ENCODE results near the gene MPST.

DNA sequence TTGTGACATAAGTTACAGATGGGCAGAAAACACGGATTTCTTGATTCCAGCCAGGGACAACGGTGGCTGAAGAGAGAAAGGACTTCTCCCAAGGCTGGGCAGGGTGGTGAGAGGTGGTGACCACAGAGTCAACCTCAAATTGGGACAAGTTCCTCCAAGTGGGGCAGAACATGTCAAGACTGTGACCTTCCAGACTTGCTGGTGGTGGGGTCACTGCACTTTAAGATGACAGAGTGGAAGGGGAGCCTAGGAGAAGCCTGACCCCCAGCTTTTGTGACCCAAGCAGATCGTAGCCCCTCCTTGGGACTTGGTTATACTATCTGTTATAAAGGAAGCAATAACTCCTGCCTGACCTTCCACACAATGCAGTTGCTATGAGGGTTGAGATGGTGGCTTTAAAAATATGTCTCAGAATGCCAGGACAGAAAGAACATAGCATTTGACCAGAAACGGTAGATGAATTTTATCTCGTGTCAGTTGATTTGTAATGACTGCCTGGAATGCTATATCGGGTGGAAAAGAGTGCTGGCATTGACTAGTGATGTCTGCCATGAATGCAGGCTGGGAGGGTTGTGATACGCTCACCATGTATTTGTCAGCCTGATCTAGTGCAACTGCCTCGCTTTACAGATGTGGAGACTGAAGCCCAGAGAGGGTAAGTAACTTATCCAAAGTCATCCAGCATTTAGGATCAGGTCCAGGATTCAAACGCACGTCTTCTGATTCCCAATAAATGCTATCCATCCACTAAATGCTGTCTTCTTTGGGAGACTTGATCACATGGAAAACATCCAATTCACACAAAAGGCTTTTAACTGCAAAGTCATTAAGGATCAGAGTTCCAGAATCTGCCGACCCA lies 18.6 kb upstream of the MPST start:
- TF ChIP-seq, protein P1, sequence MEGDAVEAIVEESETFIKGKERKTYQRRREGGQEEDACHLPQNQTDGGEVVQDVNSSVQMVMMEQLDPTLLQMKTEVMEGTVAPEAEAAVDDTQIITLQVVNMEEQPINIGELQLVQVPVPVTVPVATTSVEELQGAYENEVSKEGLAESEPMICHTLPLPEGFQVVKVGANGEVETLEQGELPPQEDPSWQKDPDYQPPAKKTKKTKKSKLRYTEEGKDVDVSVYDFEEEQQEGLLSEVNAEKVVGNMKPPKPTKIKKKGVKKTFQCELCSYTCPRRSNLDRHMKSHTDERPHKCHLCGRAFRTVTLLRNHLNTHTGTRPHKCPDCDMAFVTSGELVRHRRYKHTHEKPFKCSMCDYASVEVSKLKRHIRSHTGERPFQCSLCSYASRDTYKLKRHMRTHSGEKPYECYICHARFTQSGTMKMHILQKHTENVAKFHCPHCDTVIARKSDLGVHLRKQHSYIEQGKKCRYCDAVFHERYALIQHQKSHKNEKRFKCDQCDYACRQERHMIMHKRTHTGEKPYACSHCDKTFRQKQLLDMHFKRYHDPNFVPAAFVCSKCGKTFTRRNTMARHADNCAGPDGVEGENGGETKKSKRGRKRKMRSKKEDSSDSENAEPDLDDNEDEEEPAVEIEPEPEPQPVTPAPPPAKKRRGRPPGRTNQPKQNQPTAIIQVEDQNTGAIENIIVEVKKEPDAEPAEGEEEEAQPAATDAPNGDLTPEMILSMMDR (IDR thresholded peaks at IDR 0.05; ENCODE audit: insufficient read depth, low read length, poor library complexity, severe bottlenecking) = no peak
- TF ChIP-seq EZH2phosphoT487 (conservative IDR thresholded peaks at IDR 0.05; ENCODE audit: low read length) = no peak

All from SU-DHL-6 (cell line).